HG03060 (cell line): Measurements from ENCODE around the gene ABHD6.
"Not testable (repeated sequence)": the region's sequence is repeated elsewhere in the genome, so short reads cannot be mapped to it uniquely, and the experiment has no call there.

ENCODE experiments used
- ATAC-seq: cut with Tn5 transposase; IDR thresholded peaks from one replicate; pipeline ENCODE4 v1.9.1; 2021; ENCODE audit warnings: low read depth, moderate number of reproducible peaks; ENCODE audit not compliant: unreplicated experiment

The ABHD6 gene

GRCh38 chr3:58237238-58237940, at the start of gene ABHD6:
TSS of gene ABHD6 (plus strand) at chr3:58237792. CDS start at chr3:58256587, 18,795 bp downstream.
- no peak for ATAC-seq

GRCh38 chr3:58188173-58188564, 49.4 kb upstream of the ABHD6 start:
- ATAC-seq: no peak

GRCh38 chr3:58188921-58189451, 48.6 kb upstream of the ABHD6 start:
- ATAC-seq: no peak

GRCh38 chr3:58189691-58190090, 47.9 kb upstream of the ABHD6 start:
- no peak for ATAC-seq

GRCh38 chr3:58190291-58190690, 47.3 kb upstream of the ABHD6 start:
- ATAC-seq: no peak

GRCh38 chr3:58190882-58191281, 46.7 kb upstream of the ABHD6 start:
- no peak for ATAC-seq

- ATAC-seq: no peak
Observed at GRCh38 chr3:58191361-58191991, 46.1 kb upstream of the ABHD6 start.

- ATAC-seq: no peak
Observed at GRCh38 chr3:58192069-58192468, 45.5 kb upstream of the ABHD6 start.

- ATAC-seq: no peak
Observed at GRCh38 chr3:58193682-58194407, 43.7 kb upstream of the ABHD6 start.

- no peak for ATAC-seq
Observed at GRCh38 chr3:58197588-58197987, 40.0 kb upstream of the ABHD6 start.

- ATAC-seq: no peak
Observed at GRCh38 chr3:58198362-58198761, 39.2 kb upstream of the ABHD6 start.

- no peak for ATAC-seq
Observed at GRCh38 chr3:58198804-58199203, 38.8 kb upstream of the ABHD6 start.

GRCh38 chr3:58200121-58200709, 37.4 kb upstream of the ABHD6 start:
- no peak for ATAC-seq

- ATAC-seq: no peak
Observed at GRCh38 chr3:58200846-58201355, 36.7 kb upstream of the ABHD6 start.

GRCh38 chr3:58201451-58201850, 36.1 kb upstream of the ABHD6 start:
- ATAC-seq: not testable (repeated sequence)

- no peak for ATAC-seq
Observed at GRCh38 chr3:58202917-58203360, 34.7 kb upstream of the ABHD6 start.

- no peak for ATAC-seq
Observed at GRCh38 chr3:58203541-58203940, 34.1 kb upstream of the ABHD6 start.

GRCh38 chr3:58204720-58205119, 32.9 kb upstream of the ABHD6 start:
- ATAC-seq: no peak

GRCh38 chr3:58205981-58206380, 31.6 kb upstream of the ABHD6 start:
- no peak for ATAC-seq

- no peak for ATAC-seq
Observed at GRCh38 chr3:58206406-58207011, 31.1 kb upstream of the ABHD6 start.
